CMK (cell line): Measurements from ENCODE around the gene LASP1NB.
"Not testable (repeated sequence)": the region's sequence is repeated elsewhere in the genome, so short reads cannot be mapped to it uniquely, and the experiment has no call there.

Source experiments
- DNase-seq: peaks from one replicate; pipeline ENCODE4 v3.0.0-alpha.2; 2010; ENCODE audit warnings: low read depth

The LASP1NB gene

DNA sequence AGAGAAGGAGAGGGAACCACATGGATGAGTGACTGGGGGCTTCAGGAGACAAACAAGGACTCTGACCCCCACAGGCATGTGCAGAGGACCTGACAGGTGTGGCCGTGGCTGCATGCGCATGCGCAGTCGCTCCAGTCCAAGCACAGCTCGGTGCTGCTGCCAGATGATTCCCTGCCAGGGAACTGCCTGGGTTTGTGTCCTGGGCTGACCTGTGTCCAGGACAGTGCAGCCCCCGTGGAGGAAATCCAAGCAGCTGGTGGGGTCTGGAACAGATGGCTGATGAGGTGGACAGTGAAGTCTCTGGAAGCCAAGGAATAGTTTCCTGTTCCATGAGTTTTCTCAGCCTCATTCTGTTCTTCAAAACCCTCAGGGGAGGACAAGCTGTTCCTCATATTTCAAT, 28.2 kb upstream of the LASP1NB start:
- DNase-seq = no peak

DNA sequence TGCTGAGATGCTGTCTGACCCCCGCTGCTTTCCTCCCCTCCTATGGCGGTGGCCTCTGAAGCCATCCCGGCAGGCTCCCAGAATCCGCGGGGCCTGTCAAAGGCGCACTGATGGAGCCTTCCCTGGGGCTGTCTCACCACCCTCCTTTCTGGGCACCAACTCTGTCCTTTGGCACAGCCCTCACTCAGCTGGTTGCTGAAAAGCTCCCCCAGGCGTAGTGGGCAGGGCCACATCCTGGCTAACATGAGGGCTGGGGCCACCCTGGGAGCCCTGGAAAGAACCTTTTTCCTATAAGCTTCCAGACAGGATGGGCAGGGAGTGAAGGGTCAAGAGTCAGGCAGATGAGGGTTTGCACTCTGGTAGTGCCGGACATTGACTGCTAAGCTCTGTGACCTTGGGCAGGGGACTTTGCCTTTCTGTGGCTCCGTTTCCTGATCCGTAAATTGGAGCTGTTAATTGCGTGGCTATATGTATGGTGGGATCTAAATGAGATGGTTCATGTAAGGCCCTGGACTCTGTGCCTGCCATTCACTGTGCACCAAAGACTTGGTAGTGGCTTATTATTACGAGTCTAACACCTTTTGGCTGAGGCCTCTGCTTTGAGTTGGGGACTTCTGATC, 27.6 kb upstream of the LASP1NB start:
- DNase-seq = no peak

DNA sequence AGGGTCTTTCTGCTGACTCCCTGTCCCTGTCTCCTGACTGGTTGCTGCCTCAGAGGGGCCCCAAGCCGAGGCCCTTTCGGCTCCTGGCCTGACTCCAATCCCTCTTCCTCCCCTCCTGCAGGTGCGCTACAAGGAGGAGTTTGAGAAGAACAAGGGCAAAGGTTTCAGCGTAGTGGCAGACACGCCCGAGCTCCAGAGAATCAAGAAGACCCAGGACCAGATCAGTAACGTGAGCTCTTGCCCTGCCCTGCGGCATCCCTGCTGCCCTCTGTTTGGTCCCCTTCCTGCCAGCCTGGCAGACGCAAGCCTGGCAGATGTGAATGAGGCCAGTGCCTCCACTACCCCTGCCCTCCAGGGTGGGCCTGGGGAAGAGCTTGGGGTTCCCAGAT, 27.1 kb upstream of the LASP1NB start:
- DNase-seq = no peak

DNA sequence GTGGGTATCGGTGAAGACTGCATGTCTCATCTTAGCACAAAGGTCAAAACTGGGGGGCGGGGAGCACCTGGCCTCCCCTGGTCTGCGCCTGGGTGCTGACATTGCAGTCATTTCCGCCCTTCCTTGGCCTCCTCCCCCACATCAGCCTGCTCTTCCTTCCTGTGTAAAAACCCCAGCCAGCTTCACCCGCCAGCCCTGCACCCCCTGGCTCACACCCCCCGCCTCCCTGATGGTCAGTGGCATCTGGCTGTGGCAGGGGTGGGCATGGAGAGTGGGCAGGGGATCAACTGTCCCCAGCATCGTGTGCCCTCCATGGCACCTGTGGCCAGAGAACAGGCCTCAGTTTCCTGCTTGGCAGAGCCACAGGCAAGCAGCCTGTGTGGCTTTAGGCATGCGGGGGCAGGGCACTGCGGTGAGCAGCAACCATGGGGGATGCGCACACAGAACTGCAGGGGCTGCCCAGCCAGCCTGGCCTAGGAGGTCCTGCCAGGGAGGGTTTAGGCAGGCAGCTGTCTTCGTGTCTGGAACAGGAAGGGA, 26.5 kb upstream of the LASP1NB start:
- DNase-seq = peak; percentile 77

DNA sequence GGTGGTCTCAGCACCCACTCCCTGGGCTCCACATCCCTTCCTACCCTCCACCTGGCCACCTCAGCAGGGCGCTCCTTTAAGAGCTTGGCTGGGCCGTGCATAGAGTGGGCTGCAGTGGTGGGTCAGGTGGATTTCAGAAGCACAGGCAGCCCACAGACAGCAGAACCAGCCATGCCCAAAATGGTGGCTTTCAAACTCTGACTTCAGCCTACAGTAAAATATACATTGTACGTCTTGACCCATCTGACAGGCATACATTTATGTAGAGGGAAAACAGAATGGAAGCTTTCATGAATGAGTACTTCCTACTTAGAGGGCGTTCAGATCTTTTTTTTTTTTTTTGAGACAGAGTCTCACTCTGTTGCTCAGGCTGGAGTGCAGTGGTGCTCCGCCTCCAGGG, 26.0 kb upstream of the LASP1NB start:
- DNase-seq = no peak

DNA sequence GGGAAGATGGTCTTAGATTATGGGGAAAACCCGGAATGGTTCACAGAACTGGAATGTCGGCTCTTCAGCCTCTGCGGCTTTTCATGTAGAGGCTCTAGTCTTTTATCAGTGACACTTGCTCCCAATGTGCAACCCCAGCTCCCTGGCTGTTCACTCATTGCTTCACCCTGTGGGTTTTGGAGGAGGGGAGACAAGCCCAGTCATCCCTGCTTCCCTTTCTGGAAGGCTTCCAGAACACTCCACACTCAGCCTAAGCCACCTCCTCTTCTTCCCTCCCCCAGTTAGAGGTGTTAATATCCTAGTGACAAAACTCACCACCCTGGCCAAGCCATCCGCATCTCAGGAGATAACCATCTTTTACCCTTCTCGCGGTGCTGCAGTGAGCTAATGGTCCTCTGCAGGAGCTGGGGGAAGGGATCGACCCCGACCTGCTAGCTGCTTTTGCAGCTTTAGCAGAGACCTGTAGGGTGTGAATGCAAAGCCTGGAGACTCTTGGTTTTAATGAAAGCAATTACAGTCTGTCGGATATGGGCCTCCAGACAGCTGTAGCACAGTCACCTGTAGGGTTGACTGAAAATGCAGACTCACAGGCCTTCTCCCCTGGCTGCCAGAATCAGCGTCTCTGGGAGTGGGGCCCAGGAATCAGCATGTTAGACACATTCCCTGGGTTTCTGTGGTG, 24.3 kb upstream of the LASP1NB start:
- DNase-seq = peak; percentile 71

DNA sequence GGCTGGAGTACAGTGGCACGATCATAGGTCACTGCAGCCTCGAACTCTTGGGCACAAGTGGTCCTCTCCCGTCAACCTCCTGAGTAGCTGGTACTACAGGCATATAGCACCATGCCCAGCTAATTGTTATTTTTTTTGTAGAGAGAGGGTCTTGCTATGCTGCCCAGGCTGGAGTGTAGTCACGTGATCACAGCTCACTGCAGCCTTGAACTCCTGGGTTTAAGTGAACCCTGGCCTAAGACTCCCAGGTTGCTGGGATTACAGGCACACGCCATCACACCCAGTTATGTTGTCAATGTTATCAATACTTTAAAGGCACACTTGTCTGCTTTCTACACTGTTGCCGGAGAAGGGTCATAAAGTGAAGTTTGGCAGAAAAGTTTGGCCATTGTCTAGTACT, 22.0 kb upstream of the LASP1NB start:
- no peak for DNase-seq

DNA sequence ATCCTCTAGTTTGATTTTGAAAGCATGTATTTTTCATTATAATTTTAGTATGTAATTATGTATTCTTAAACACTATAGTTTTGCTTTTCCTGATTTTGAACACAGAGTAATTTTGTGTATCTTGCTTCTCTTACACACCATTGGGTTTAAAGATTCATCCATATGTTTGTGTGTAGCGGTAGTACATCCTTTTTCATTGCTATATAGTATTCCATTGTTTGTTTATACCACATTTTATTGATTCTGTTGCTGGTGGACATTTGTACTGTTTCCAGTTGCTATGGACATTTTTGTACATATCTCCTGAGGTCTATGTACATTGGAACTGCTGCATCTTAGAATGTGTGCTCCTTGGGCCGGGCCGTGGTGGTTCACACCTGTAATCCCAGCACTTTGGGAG, 20.5 kb upstream of the LASP1NB start:
- no peak for DNase-seq

DNA sequence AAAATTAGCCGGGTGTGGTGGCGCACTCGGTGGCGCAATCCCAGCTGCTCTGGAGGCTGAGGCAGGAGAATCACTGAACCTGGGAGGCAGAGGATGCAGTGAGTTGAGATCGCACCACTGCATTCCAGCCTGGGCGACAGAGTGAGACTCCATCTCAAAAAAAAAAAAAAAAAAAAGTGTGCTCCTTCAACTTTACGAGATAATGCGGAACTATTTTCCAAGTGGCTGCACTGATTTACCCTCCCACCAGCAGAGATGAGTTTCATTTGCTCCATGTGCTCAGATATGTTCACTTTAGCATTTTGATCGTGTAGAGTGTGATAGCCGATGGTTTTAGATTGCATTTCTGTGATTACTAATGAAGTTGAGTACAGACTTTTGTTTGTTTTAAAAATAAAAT, 20.0 kb upstream of the LASP1NB start:
- DNase-seq = no peak

DNA sequence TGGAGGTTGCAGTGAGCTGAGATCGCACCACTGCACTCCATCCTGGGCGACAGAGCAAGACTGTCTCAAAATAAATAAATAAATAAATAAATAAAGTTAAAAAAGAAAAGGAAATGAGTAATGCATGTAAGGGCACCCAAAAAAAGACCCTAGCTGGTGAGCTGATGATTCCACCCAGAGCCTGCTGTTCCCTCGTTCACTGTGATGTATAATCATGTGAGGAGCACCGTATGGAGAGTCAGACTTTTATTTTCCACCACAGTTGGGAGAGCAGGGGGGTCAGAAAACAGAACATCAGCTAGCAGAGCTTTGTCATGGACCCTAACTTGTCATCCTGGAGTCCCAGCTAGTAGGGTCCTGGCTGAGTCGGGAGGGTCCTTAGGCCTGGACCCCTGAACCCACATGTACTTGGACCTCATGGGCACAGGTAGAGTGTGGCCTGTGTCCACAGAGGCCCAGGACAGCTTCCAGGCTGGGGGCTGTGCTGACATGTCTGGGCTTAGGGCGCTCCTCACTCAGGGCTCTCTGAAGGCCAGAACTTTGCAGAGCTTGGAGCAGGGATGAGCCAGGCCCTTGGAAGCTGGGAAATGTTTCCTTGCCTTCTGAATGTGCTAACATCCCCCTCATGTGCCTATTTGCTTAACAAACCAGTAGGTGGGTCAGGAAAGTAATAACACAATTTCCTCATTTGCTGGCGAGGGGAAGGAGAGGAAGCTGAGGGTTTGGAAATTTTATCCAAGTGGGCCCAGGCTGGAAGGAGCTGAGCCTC, 18.8 kb upstream of the LASP1NB start:
- DNase-seq = no peak

DNA sequence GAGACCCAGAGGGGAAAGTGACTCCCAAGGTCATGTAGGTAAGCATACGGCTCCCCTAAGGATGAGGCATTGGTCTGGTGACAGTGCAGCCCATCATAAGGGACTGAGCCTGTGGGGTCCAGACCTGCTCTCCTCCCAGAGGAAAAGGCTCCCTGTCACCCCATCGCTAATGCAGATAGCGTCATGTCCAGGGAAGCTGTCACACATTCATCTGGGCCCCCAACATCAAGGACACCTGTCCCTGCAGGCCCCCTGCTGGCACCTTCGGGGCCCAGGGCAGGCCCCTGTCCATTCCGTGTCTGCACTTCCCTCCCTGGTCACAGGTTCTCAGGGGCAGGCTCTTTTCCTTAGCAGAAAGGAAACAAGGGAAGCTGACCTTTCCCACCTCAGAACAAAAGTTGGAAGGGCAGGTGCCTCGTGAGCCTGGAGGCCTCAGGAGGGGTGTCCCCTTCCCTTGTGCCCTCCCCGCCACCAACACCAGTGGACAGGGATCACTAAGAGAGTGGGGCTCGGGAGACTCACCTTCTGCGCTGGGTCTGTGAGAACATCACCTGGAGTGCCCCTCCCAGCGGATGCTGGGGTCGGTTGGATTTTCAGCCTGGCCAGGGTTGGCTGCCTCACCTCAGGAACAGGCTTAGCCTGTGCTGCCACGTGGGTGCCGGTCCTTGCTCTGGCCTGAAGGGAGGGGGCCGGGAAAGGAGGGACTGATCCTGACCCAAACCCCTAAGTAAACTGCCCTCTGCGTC, 17.3 kb upstream of the LASP1NB start:
- no peak for DNase-seq

DNA sequence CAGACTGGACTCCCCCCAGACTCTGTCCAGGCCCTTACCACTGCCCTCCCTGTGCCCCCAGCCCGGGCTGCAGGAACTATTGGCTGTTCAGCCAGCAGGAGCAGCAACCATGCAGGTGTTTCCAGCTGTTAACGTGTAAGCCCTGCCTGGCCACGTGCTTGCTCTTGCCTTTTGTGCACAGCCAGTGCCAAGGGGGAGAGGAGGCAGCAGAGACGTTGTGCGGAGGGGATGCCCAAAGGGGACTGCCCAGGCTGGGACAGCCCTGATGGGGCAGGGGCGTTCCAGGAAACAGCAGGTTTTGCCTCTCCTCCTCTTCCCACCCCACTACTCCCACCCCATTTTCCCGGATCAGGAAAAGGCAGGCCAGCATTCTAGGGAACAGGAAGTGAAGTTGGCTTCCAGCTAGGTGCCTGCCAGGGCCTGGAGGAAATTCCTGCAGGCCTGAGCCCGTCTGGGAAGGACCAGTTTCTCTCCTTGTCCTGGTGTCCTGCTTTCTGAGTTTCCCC, 16.7 kb upstream of the LASP1NB start:
- no peak for DNase-seq

DNA sequence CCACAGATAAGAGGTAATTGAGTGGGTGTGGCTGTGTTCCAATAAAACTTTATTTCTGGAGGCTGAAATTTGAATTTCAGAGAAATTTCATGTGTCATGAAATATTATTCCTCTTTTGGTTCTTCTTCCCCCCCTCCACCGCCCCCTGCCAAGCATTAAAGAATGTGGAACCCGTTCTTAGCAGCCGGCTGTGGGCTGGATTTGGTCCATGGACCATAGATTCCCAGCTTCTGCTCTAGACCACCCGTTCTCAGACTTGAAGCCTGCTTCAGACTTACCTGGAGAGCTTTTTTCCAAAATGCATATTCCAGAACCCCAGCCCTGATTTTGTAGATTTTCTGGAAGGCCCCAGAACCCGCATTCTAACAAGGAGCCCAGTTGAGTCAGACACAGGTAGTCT, 15.1 kb upstream of the LASP1NB start:
- no peak for DNase-seq

DNA sequence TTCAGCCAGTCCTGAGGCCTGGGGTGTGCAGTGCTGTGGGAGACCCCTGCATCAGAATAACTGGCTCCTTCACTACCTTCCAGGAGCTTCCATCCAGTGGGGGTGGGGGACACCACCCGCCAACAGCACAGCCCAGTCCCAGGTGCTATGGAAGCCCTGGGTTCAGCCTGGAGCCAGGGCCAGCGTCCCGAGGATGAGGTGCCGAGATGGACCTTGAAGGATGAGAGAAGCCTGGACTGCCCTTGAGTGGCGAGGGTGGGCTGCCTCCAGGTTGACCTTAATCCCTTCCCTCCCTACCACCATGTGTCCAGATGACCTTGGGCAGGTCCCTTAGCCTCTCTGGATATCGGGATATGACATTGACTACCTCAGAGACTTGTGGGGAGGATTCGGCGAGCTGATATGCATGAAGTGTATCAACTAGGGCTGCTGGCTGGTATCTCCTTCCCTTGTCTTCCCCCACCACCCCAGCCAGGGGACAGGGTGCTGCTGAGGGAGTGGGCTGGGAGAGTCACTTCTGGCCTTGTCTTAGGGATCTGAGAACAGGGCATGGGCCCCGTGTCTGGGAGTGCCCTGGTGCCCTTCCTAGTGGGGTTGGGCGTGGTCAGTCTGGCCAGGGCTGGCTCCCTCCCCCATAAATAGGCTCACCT, 14.2 kb upstream of the LASP1NB start:
- DNase-seq = no peak

DNA sequence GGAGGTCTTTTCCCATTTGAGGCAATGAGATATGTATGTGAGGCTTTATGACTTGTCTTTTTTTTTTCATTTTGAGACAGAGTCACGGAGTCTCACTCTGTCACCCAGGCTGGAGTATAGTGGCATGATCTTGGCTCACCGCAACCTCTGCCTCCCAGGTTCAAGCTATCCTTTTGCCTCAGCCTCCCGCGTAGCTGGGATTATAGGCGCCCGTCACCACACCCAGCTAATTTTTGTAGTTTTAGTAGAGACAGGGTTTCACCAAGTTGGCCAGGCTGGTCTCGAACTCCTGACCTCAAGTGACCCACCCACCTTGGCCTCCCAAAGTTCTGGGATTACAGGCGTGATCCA, 13.7 kb upstream of the LASP1NB start:
- not testable (repeated sequence) for DNase-seq

DNA sequence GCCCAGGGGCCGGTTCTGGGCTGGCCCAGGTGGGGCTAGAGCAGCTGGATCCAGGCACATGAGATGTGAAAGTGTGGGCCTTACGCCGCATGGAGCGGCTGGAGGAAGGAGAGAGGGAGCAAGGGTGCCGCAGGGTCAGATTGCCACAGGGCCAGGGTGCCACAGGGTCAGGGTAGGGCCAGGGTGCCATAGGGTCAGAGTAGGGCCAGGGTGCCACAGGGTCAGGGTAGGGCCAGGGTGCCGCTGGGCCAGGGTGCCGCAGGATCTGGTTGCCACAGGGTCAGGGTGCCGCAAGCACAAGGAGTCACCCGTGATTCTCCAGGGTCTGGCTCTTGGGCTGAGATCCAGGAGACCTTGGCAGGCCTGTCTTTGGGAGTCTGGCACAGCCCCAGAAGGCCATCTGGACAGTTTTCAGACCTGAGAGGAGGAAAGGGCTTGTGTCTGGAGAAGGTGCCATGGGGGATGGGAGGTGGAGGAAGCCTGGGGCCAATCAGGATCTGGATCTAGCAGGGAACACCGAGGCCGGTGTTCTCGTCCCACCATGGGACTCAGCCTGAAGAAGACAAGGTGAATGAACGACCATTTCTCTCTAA, 13.1 kb upstream of the LASP1NB start:
- no peak for DNase-seq

DNA sequence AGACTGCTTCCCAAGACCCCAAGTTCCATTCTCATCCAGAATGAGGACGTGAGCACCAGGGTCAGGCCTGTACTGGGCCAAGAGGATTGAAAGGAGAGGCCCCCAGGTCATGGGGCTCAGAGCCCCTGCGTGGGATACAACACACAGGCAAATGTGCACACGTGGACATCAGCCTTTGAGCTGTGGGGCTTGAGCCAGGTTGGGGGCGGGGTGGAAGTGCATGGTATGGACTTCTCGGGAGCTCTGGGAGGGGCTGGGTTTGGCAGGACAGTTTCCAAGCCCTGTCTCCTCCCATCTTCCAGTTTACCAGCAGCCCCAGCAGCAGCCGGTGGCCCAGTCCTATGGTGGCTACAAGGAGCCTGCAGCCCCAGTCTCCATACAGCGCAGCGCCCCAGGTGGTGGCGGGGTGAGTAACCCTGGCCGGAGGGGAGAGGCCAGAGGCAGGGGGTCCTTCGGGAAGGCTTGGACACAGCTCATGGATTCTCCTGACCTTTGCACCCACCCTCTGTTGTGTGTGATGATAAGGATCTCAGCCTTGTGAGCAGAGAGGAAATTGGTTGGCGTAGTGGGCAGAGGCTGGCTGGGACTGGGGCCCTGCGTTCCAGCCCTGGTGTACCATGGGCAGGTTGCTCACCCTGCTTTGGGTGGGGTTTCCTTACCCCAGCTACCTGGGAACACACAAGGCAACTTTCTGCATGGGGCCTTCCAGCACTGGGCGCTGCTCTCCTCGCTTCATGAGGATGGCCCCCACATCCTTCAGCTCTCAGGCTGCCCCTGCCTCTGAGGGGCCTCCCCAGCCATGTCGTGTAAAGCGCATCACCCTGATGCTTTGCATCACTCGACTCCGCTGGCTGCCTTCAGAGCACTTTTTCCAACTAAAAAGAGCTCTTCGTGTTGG, 10.4 kb upstream of the LASP1NB start:
- no peak for DNase-seq

DNA sequence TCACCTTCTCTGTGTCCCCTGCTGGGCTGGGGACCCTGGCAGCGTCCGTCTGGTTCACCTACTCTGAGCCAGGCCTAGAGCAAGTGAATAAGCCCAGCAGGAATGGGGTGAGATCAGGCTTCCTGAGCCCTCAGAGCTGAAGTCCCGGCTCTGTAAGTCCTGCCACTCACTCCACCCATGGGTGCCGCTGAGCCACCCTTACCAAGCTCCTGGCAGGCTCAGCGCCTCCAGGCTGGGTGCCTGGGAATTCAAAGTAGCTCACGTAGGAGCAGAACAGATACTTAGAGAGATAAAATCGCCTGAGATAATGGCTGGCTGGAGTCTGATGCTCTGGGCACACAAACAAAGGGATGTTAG, 9.8 kb upstream of the LASP1NB start:
- no peak for DNase-seq

DNA sequence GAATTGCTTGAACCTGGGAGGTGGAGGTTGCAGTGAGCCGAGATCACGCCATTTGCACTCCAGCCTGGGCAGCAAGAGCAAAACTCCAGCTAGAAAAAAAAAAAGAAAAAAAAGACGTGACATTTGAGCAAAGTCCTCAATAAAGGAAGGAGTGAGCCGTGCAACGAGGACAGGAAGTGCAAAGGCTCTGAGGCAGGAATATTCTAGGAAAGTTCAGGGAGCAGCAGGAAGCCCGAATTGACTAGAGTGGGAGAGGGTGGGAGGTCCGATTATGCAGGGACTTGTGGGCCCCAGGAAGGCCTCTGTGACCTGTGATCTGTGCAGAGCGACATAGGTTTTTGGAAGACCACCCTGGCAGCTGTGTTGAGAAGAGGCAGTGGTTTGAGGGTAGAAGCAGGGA, 8.6 kb upstream of the LASP1NB start:
- no peak for DNase-seq

DNA sequence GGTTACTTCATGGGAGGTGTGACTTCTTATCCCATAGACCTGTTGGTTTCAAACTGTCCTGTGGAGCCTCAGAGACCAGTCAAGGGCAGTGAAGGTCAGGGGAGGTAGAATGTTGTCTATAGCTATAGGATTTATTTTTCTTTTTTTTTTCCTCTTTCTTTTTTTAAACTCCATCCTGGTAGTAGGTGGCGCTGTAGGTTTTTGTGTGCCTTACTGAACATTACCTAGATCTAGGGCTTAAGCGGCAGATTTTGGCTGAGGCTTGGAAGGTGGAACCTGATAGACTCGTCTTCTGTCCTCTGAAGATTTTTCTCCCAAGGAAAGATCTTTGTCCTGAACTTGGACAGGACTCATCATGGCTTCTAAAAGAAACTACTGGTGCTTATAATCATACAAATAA, 8.2 kb upstream of the LASP1NB start:
- DNase-seq = no peak
